Right lobe of liver (tissue), 4 donors: ENCODE measurements around the gene SMYD1.

Source experiments
- CTCF ChIP-seq, 4 donors: fragments of 200-600 bp in 3 of 4; fragments of 450-650 bp in 1 of 4; IDR thresholded peaks; one replicate each; pipeline versions ENCODE4 v1.5.1 to v1.8.0; 2016 to 2022; ENCODE audit warnings: antibody characterized with exemption in 4 of 4, mild to moderate bottlenecking in 2 of 4
- POLR2A ChIP-seq: fragments of 450-650 bp; IDR thresholded peaks from one replicate; pipeline ENCODE4 v1.6.1; 2017; ENCODE audit warnings: antibody characterized with exemption, mild to moderate bottlenecking
- donor health status: DM: no; HTN: no; CAD: no.
- donor health status: DM: no; HTN: no; CAD: no.
- donor health status: DM: no; HTN: yes; CAD: no.

DNA sequence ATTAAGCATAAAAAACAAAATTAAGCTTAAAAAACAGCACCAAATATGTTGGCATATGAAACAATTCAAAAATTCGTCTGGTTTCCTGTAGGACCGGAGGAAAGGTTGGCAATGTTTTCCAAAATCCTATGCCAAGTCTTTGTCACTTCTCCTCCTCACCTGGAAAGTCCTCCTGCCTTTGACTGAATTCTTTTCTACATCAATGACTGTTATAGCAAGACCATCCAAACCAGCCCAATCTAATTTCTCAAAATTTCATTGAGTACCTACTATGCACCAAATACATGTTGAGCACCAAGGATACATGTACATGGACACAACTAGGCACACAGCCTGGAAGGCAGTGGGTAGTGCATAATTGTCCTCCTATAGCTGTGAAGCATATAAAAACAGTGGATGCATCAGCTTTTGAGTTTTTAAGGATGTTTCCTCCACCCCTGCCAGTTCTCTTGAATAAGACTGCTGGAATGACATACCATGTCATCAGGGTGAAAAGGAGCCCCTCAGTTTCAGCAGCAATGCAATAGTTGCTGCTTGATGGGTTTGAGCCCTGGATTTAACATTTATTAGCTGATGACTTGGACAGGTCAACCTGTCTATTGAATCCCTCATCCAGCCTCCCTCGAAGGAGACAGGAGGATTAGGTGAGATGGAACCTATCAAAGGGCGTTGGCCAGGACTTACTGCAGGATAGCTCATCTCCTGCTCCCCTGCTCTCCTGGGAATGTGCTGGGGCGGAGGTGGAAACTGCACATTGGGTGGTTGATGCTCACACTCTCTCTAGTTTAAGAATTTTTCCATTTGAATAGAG is 55.7 kb downstream of the SMYD1 start:
- TF ChIP-seq CTCF (IDR thresholded peaks at IDR 0.05) = no peak
- no peak for TF ChIP-seq POLR2A
